Measurements from ENCODE around the gene ACKR3.

The ACKR3 gene

DNA sequence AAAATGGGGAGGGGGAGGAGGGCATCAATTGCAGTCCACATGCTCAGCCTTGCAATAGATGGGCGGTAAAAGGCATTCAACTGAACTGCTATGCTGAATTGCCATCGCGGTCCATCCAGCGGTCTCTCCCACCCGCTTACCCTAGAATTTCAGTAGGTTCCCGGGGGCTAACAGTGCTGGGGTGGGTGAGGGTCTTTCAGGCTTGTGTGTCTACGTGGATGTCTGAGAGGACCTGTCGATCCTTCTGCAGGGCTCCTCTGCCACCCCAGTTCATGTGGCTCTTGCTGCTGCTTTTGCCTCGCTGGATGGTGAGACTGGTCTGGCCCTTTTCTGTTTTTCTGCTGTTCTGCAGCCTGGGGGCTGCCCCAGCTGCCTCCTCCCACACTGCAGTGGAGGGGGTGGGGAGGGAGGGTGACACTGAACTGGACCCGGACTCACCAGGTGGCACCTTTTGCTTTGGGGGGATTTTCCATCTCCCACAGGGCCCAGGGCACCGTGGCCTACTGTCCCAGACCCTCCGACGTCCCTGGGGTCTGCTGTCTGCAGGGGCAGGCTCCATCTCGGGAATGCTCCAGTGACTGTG, 14.1 kb downstream of the ACKR3 start:
- DNase-seq: no peak

- DNase-seq: no peak
These were observed 15.1 kb downstream of the ACKR3 start for GRCh38 chr2:236584521-236585384.

- no peak for DNase-seq
These were observed 16.3 kb downstream of the ACKR3 start for GRCh38 chr2:236585966-236586365.

- no peak for DNase-seq
These were observed 18.5 kb downstream of the ACKR3 start for GRCh38 chr2:236587861-236588815.

DNA sequence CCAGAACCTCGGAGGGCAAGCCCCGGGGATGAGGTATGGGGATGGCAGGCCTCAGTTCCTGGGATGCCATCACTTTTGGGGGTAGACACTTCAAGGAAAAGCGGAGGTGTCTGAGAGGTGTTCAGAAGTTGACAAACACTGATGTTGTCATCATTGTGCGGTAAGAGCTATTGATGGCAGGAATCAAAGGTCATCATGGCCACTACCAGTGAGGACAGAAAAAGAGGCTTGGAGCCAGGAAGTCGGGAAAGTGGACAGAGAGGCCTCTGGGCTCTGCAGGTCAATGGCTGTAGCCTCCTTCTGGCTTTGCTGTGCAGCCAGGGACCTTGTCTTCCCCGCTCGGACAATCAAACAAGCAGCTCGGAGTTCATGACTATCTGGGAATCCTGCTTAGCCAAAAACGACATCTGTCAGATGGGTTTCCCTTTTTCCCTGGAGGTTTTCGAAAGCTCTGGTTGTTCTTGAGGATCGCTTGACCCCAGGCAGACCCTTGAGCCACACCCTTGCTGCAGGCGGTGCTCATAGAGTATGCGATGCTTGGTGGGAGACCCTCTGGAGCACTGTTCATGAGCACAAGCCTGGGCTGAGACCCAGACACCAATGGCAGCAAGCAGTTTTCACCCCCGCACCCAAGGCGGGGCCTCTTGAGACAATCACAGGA, 19.4 kb downstream of the ACKR3 start:
- no peak for DNase-seq

GRCh38 chr2:236590846-236591245, 21.2 kb downstream of the ACKR3 start:
- no peak for DNase-seq

GRCh38 chr2:236592821-236593220, 23.2 kb downstream of the ACKR3 start:
- DNase-seq: peak; percentile 42

DNA sequence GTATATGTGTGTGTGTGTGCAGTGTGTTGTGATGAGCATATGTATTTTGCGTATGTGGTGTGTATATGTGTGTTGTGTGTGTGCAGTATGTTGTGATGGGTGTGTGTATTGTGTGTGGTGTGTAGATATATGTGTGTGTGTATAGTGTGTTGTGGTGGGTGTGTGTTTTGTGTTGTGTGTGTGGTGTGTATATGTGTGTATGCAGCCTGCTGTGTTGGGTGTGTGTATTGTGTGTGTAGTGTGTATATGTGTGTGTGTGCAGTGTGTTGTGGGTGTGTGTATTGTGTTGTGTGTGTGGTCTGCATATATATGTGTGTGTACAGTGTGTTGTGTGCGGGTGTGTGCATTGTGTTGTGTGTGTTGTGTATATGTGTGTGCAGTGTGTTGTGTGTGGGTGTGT, 23.9 kb downstream of the ACKR3 start:
- DNase-seq: no peak

- DNase-seq: no peak
These were observed 24.3 kb downstream of the ACKR3 start for GRCh38 chr2:236593956-236594355.

DNA sequence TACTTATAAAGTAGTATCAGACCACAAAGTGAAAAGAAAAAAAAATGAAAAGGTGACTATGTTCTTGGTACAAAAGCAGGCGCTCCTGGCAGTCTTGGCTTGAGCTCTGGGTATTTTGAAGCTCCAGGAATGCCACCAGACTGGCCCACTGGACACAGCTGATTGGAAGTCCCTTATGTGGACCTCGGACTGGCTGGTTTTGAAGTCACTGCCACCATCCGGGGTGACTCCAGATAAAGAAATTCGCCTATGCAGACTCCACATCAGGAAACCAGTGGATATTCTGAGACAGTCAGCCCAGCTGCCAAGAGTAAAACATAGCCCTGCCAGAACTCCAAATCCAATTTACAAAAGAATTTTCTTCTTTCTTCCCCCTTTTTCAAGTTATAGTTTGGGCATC, 28.0 kb downstream of the ACKR3 start:
- no peak for DNase-seq

DNA sequence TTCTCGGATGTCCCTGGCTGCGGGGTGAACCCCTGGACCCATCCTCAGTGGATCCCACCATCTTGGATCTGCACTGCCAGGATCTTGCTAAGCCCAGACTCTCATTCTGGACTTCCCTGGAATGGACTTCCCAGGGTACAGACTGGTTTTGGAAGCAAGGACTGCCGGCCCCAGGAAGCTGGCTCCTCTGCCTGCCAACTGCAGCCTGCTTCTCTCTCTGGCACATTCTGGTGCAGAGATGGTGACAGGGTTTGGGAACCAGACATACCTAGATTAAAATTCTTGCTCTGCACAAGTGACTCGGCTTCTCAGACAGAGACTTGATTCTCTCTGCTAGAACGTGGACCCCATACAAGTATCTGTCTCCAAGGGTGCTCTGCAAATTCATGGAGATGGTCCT, 29.4 kb downstream of the ACKR3 start:
- DNase-seq: no peak

- DNase-seq: no peak
These were observed 30.5 kb downstream of the ACKR3 start for GRCh38 chr2:236600158-236600557.

DNA sequence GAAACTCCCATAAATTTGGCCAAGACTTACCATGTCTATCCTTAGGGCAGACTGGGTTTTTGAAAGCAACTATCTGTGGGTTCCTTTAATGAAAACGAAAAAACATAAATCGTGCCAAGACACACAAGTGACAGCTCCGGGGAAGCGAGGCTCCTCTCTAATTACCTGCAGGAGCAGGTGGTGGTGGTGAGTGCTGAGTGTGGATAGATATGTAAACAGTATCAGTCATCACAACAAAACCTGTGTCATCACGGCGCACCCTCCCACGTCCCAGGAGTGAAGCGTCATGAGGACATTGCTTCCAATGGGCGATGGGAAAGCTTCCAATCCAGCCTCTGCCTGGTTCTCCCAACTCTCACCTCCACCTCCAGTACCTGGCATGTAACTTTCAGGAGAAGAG, 31.3 kb downstream of the ACKR3 start:
- no peak for DNase-seq

DNA sequence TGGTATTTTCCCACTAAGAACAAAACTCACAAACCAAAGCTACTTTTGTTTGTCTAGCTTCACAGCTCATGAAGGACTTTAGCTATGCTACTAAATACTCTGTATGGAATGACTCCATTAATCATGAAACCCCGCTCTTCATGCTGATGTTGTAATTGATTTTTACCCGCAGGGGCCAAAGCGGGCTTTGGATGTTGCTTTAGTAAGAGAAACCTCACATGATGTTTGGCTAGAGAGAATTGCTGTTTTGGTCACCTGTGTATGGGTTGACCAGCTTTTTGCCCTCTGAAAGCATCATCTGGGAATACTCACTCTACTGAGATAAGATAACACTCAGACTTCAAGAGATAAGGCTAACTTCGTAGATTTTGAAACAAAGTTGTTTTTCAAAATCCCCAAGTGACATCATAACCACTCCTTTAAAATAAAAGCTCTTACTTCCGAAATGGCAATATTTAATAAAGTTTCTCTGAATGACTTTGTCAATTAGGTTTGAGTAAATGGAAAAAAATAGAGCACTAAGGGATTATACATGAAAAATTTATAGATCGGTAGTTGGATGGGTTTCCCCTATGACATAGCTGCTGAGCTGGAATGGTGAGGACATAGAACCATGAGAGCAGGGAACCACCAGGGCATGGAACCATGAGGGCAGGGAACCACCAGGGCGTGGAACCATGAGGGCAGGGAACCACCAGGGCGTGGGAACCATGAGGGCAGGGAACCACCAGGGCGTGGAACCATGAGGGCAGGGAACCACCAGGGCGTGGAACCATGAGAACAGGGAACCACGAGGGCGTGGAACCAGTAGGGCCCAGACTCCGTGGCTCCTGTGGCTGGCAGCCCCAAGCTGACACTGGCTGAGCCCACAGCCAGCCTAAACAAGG, 31.9 kb downstream of the ACKR3 start:
- no peak for DNase-seq

- DNase-seq: no peak
These were observed 33.1 kb downstream of the ACKR3 start for GRCh38 chr2:236602678-236603077.

GRCh38 chr2:236603361-236604015, 33.9 kb downstream of the ACKR3 start:
- DNase-seq: no peak

GRCh38 chr2:236604575-236605344, 35.1 kb downstream of the ACKR3 start:
- peak; percentile 58 for DNase-seq

DNA sequence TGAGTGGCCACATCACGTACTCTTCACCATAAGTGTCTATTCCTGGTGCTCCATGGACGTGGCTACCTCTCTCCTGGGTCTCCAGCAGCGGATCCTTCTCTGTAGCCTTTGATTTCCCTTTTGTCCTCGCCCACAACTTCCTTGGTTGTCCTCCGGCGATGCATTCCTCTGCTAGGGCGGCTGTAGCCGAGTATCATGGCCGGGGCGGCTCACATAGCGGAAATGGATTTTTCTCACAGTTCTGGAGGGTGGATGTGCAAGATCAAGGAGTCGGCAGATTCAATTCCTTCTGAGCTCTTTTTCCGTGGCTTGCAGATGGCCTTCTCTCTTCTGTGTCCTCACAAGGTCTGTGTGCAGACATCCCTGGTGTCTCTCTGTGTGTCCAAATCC, 35.7 kb downstream of the ACKR3 start:
- DNase-seq: no peak

- DNase-seq: no peak
These were observed 36.4 kb downstream of the ACKR3 start for GRCh38 chr2:236606023-236606422.

Measured in right kidney (tissue), 1 donor.